BE2C (cell line): Measurements from ENCODE around the gene DACT2.

ENCODE experiments used
- DNase-seq: peaks from one replicate; pipeline ENCODE4 v3.0.0-alpha.2; 2020
- H3K27me3 ChIP-seq: fragments of 250-450 bp; sonication (Bioruptor Pico); 2 replicates; pipeline ENCODE4 v1.5.1; 2020; ENCODE audit warnings: mild to moderate bottlenecking
- H3K36me3 ChIP-seq: fragments of 250-450 bp; sonication (Bioruptor Pico); 2 replicates; pipeline ENCODE4 v1.5.1; 2020; ENCODE audit warnings: mild to moderate bottlenecking
- H3K4me1 ChIP-seq: fragments of 250-450 bp; sonication (Bioruptor Pico); 2 replicates; pipeline ENCODE4 v1.5.1; 2020
- H3K4me3 ChIP-seq: 2 replicates; pipeline ENCODE4 v1.5.1; 2011; ENCODE audit warnings: low read depth, low read length
- H3K9me3 ChIP-seq: fragments of 250-450 bp; sonication (Bioruptor Pico); 2 replicates; pipeline ENCODE4 v1.5.1; 2020
- TF ChIP-seq, protein P1 (sequence below): IDR thresholded peaks from 2 replicates; pipeline ENCODE4 v1.5.1; 2012; ENCODE audit warnings: mild to moderate bottlenecking, low read depth, low read length

The DACT2 gene

DNA sequence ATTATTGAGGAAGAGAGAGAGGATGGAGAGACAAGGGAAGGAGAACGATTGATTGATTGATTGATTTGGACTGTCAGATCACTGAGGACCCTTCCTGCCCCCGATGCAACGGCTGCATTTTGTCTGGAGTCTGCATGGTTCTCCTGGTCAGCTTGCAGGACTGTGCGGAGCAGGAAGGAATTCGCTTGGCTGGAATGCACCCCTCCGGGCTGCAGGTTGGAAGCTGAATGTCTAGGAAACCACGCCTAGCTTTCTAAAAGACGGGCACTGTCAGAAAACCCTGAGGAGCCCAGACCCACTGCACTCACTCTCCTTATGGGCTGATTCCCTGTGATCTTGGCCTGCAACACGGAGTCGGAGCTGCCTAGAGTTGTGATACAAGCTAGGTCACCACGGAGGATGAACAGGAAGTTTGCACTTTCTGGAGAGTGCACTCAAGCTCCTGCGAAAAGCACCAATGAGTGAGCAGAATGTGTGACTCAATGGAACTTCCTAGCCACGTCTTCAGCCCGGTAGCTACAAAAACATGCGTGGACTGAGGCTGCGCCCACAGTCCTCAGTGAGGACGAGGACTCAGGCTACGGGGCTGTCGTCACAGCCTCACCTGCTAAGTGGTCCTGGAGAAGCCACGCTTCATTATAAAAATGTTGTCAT is 14.4 kb downstream of the DACT2 start:
- Histone ChIP-seq H3K4me3 (no peak overlapping the region), H3K9me3 (no peaks in the 10 kb centered on the region), H3K36me3 (no peaks in the 10 kb centered on the region), H3K4me1 (peaks cover 3% of the 10 kb centered on the region; the same call in 1 of the 2 replicates), H3K27me3 (no peaks in the 10 kb centered on the region)
- TF ChIP-seq, protein P1, sequence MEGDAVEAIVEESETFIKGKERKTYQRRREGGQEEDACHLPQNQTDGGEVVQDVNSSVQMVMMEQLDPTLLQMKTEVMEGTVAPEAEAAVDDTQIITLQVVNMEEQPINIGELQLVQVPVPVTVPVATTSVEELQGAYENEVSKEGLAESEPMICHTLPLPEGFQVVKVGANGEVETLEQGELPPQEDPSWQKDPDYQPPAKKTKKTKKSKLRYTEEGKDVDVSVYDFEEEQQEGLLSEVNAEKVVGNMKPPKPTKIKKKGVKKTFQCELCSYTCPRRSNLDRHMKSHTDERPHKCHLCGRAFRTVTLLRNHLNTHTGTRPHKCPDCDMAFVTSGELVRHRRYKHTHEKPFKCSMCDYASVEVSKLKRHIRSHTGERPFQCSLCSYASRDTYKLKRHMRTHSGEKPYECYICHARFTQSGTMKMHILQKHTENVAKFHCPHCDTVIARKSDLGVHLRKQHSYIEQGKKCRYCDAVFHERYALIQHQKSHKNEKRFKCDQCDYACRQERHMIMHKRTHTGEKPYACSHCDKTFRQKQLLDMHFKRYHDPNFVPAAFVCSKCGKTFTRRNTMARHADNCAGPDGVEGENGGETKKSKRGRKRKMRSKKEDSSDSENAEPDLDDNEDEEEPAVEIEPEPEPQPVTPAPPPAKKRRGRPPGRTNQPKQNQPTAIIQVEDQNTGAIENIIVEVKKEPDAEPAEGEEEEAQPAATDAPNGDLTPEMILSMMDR, result no peak
- no peak for DNase-seq

DNA sequence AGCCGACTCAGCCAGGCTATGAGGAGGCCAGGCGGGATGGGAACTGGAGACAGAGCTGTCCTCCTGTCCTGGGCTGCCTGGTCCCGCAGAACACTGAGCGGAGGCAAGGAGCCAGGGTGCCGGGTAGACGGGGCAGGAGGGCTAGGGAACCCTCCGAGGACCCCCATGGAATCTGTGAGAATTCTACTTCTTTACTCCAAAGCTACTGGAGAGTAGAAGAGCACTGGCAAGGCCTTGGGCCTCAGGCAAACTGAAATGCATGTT is 14.9 kb downstream of the DACT2 start:
- TF ChIP-seq, protein P1, result no peak
- no peaks in the 10 kb centered on the region for H3K36me3 ChIP-seq
- no peak overlapping the region for H3K4me3 ChIP-seq
- H3K4me1 ChIP-seq, result peaks cover 3% of the 10 kb centered on the region; the same call in 1 of the 2 replicates
- no peak for DNase-seq
- H3K9me3 ChIP-seq, result no peaks in the 10 kb centered on the region
- H3K27me3 ChIP-seq, result no peaks in the 10 kb centered on the region

DNA sequence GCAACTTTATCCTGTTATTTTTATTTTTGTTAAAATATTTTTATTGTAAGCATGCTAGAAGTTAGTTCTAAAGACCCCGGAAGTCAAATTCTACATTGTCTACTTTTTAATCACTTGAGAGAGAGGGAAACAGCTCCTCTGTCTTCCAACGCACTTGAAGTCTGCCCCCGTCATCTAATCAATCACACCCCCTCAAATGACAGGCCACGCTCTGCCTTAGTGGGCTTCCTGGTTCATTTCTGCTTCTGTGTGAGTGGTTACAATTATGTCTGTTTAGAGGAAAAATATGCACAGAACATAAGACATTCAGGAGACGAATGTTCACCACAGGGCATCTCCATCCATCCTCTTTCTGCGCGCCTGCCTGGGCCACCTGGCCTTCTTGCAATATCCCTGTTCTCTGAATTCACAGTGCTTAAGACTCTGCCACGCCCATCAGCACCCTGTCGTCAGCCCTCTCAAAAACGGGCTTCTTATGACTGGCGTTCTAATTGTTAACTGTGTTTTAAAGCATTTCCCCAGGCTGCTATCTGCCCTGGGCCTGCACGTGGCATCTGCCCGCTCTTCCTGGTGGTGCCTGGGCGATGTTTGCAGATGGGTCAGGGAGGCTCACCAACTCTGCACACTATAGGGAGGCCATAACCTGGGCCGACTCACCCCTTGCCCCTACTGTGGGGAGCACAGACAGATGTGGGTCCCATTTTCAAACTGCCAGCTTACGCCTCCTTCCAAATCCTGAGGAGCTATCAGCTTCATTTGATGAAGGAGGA is 15.4 kb downstream of the DACT2 start:
- H3K4me1 ChIP-seq, result peaks cover 3% of the 10 kb centered on the region; the same call in 1 of the 2 replicates
- H3K36me3 ChIP-seq, result no peaks in the 10 kb centered on the region
- TF ChIP-seq, protein P1, result no peak
- H3K4me3 ChIP-seq, result no peak overlapping the region
- H3K9me3 ChIP-seq, result no peaks in the 10 kb centered on the region
- no peak for DNase-seq
- no peaks in the 10 kb centered on the region for H3K27me3 ChIP-seq

DNA sequence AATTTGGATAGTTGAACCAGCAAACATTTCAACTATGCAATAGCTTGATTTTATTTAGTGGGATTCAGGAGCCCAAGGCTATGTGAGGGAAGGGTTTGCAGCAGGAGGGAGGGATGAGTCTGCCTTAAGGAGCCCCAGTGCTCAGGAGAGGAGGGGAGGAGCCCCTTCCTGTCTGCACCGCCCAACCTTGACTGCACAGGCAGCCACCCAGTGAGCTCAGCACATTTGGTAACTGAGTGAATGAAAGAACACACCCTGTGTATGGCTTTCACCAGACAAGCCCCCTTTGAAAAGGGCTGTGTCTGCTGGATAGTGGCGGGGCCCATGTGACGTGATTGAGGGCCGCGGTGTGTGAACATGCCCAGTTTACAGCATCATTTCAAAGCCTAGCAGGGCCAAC is 17.0 kb downstream of the DACT2 start:
- no peaks in the 10 kb centered on the region for H3K27me3 ChIP-seq
- H3K36me3 ChIP-seq, result no peaks in the 10 kb centered on the region
- TF ChIP-seq, protein P1, result no peak
- H3K9me3 ChIP-seq, result no peaks in the 10 kb centered on the region
- H3K4me3 ChIP-seq, result no peak overlapping the region
- peaks cover 3% of the 10 kb centered on the region; the same call in 1 of the 2 replicates for H3K4me1 ChIP-seq
- DNase-seq, result no peak

DNA sequence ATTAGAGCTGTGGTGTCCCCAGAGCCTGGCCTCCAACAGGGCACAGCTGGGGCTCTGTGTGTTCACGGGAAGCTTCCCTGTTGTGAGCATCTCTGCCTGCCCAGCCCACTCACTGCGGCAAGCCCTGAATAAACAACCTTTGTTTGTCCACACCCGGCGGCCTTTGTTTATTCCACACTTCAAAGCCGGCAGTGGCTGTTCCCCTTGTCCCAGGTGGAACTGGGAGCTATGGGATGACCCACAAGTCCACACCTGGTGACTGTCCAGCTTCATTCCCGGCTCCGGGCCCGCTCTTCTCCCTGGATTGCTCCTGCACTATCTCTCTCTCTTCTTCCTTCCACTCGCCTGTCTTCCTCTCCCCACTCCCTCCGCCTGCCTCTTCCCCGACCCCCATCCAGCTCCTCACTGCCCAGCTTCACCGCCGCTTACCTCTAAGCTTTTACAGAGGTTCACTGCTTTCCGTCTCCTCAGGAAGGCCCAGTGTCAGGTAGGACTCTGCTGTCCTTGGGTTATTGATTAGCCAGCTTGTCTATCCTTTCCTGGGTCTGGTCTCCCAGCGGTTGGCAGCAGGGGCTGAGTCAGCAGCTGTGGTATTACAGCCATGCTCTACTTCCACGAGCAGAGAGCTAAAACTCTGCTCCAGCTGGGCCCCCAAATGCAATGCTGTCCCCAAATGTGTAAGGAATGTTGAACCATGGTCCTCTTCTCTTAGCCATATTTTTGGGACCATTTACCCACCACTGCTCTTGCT is 17.8 kb downstream of the DACT2 start:
- Histone ChIP-seq H3K27me3 (no peaks in the 10 kb centered on the region), H3K36me3 (no peaks in the 10 kb centered on the region), H3K9me3 (no peaks in the 10 kb centered on the region), H3K4me1 (peaks cover 3% of the 10 kb centered on the region; the same call in 1 of the 2 replicates), H3K4me3 (no peak overlapping the region)
- TF ChIP-seq, protein P1, result no peak
- no peak for DNase-seq
